Gastrocnemius medialis (tissue), 4 donors: Measurements from ENCODE around the gene DNAH6. TPM values are rescaled to one million over a fixed set of nuclear protein-coding genes. Genes with fewer than 3 reads are reported as not detected.

Experiments
- ATAC-seq, 2 donors: fragments of 150-250 bp; one replicate each; pipeline ENCODE4 v1.9.1; 2016
- DNase-seq, 2 donors: peaks; one replicate each; pipeline ENCODE4 v3.0.0-alpha.2; 2019
- H3K27ac ChIP-seq, 4 donors: fragments of 200-600 bp; sonication (generic); 1 replicate in 1 of 4; 2 replicates in 3 of 4; pipeline ENCODE4 v1.5.1; 2016 to 2018; ENCODE audit warnings: mild to moderate bottlenecking in 2 of 4, moderate library complexity in 1 of 4
- H3K27me3 ChIP-seq, 3 donors: fragments of 200-600 bp; sonication (generic) in 2 of 3; 1 replicate in 1 of 3; 2 replicates in 2 of 3; pipeline versions ENCODE4 v1.5.1 to v1.6.0; 2016 to 2019; ENCODE audit warnings: mild to moderate bottlenecking in 1 of 3, moderate library complexity in 1 of 3
- H3K36me3 ChIP-seq, 2 donors: fragments of 200-600 bp; sonication (generic) in 1 of 2; one replicate each; pipeline ENCODE4 v1.5.1; 2017 to 2018
- H3K4me1 ChIP-seq, 2 donors: fragments of 200-600 bp; sonication (generic) in 1 of 2; one replicate each; pipeline ENCODE4 v1.5.1; 2016 to 2017; ENCODE audit warnings: mild to moderate bottlenecking in 2 of 2
- H3K4me3 ChIP-seq, 4 donors: fragments of 200-600 bp; sonication (generic) in 3 of 4; 1 replicate in 1 of 4; 2 replicates in 3 of 4; pipeline ENCODE4 v1.5.1; 2016 to 2019; ENCODE audit warnings: mild to moderate bottlenecking in 2 of 4
- H3K9me3 ChIP-seq, 3 donors: fragments of 200-600 bp; sonication (generic) in 2 of 3; 1 replicate in 1 of 3; 2 replicates in 2 of 3; pipeline ENCODE4 v1.5.1; 2016 to 2019
- POLR2A ChIP-seq, 2 donors: fragments of 450-650 bp; IDR thresholded peaks; one replicate each; pipeline ENCODE4 v1.6.1; 2017; ENCODE audit warnings: antibody characterized with exemption in 2 of 2, mild to moderate bottlenecking in 2 of 2, moderate library complexity in 2 of 2
- in situ Hi-C, 4 donors: fragments of 200-750 bp; cut with MboI; loops; one replicate each; pipeline versions ENCODE4 v1.15.0 to v1.8.0; 2017; ENCODE audit warnings: low sequenced_read_pairs in 4 of 4
- intact Hi-C: fragments of 100-400 bp; cut with DNase I; formaldehyde crosslinking; loops from one replicate; pipeline ENCODE4 v1.15.1; 2023; ENCODE audit warnings: low total_unique reads
- total RNA-seq, 4 donors: library from RNA; depleted of rRNA; stranded (reverse); fragments of >200 nt; gene quantifications; one replicate each; pipeline versions ENCODE4 v1.1.0 to v1.2.3, GENCODE V29; 2016
- TF ChIP-seq, protein P1 (sequence below), 5 experiments: fragments of 450-650 bp in 3 of 5; fragments of 200-600 bp in 2 of 5; sonication (generic) in 2 of 5; IDR thresholded peaks in 4 of 5; conservative IDR thresholded peaks in 1 of 5; 1 replicate in 4 of 5; 2 replicates in 1 of 5; pipeline ENCODE4 v1.5.1; 2016 to 2019; ENCODE audit warnings: antibody characterized with exemption in 5 of 5, mild to moderate bottlenecking in 3 of 5, moderate library complexity in 3 of 5

DNAH6 gene
- total RNA-seq, 4 donors from 2014 or later: not detected

DNA sequence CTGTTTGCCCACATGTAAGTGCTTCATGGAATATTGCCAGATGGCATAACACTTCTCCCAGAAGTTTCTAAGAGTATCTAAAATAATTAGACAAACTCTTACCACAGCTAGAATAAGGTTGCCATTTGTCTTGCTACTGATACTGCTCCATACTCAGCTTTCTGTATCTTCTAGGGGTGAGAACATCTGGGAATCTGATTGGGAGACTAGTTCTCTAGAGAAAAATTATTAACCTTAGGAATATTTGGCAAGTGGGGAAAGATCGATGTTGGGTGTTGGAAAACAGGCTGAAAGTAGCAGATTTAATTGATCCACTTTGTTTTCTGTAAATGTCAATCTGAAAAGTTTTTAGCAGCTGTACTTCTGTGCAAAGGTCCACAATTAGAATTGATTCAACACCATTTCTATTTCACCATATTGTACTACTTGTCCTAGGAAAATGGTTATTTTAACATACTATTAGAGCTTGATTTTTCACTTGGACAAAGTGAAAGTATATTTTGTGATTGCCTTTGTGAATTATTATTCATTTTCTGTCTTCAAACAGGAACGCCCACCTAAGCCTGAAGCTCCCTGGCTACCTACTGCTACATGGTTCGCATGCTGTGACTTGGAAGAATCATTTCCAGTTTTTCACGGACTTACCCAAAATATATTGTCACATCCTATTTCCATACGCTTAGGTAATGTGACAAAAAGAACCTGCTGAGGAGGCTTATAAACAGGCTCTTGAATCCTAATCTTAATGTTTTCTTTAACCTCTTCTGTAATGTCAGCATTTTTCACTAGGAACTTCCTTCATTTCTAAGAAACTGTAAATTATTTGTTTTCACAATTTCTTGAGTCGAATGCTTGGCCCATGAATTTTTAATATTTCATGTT, 216.8 kb downstream of the DNAH6 start:
- no peaks in the 10 kb centered on the region for H3K4me1 ChIP-seq
- TF ChIP-seq POLR2A (IDR thresholded peaks at IDR 0.05): no peak
- TF ChIP-seq, protein P1, sequence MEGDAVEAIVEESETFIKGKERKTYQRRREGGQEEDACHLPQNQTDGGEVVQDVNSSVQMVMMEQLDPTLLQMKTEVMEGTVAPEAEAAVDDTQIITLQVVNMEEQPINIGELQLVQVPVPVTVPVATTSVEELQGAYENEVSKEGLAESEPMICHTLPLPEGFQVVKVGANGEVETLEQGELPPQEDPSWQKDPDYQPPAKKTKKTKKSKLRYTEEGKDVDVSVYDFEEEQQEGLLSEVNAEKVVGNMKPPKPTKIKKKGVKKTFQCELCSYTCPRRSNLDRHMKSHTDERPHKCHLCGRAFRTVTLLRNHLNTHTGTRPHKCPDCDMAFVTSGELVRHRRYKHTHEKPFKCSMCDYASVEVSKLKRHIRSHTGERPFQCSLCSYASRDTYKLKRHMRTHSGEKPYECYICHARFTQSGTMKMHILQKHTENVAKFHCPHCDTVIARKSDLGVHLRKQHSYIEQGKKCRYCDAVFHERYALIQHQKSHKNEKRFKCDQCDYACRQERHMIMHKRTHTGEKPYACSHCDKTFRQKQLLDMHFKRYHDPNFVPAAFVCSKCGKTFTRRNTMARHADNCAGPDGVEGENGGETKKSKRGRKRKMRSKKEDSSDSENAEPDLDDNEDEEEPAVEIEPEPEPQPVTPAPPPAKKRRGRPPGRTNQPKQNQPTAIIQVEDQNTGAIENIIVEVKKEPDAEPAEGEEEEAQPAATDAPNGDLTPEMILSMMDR (IDR thresholded peaks at IDR 0.05 in 4 of 5, conservative IDR thresholded peaks at IDR 0.05 in 1 of 5): no peak
- intact Hi-C loops (no loop called here), in situ Hi-C loops (no loop called here)
- no peak overlapping the region for H3K27ac ChIP-seq
- no peak for DNase-seq
- H3K4me3 ChIP-seq: no peak overlapping the region
- no peak for ATAC-seq
- no peaks in the 10 kb centered on the region for H3K9me3 ChIP-seq
- no peaks in the 10 kb centered on the region for H3K27me3 ChIP-seq
- no peaks in the 10 kb centered on the region for H3K36me3 ChIP-seq

DNA sequence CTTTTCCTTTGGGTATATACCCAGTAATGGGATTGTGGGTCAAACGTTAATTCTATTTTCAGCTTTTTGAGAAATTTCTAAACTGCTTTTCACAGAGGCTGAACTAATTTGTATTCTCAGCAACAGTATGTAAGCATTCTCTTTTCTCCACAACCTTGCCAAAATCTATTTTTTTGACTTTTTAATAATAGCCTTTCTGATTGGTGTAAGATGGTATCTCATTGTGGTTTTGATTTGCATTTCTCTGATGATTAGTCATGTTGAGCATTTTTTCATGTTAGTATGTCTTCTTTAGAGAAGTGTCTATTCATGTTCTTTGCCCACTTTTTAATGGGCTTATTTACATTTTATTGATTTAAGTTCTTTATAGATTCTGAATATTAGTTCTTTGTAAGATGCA, 219.1 kb downstream of the DNAH6 start:
- Histone ChIP-seq H3K4me1 (no peaks in the 10 kb centered on the region), H3K9me3 (no peaks in the 10 kb centered on the region), H3K4me3 (no peak overlapping the region), H3K27me3 (no peaks in the 10 kb centered on the region), H3K36me3 (no peaks in the 10 kb centered on the region), H3K27ac (no peak overlapping the region)
- DNase-seq (no peak), ATAC-seq (no peak)
- in situ Hi-C loops: no loop called here
- intact Hi-C loops: no loop called here
- TF ChIP-seq, protein P1 (IDR thresholded peaks at IDR 0.05 in 4 of 5, conservative IDR thresholded peaks at IDR 0.05 in 1 of 5): no peak
- no peak for TF ChIP-seq POLR2A (IDR thresholded peaks at IDR 0.05)

DNA sequence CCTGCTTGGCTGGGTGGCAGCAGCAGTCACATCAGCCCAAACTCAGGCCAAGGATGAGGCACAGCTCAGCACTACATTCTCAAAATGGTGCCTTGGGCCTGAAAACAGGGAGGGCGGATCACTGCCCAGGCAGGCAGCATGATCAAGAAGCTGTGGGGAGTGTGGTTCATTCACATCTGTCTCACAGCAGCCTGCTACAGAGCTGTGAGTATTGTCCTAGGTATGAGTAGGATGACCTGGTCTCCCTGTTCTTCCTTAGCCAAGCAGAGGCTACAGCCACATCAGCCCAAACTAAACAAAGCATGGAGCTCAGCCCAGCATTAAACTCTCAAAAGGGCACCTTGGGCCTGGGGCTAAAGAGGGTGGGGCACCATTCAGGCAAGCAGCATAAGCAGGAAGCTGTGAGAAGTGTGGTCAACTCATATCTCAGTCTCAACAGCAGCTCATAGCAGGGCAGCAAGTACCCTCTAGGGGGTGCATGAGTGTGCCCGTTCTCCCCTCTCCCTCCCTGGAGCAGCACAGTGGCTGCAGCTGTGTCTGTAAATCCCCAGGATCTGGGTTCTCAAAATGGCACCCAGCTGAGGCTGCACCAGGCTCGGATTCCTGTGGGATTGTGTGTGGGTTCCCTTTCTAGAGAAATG, 225.0 kb downstream of the DNAH6 start:
- no peak for ATAC-seq
- Histone ChIP-seq H3K27ac (no peak overlapping the region), H3K9me3 (no peaks in the 10 kb centered on the region), H3K36me3 (no peaks in the 10 kb centered on the region), H3K4me3 (no peak overlapping the region), H3K4me1 (no peaks in the 10 kb centered on the region), H3K27me3 (no peaks in the 10 kb centered on the region)
- intact Hi-C loops (no loop called here), in situ Hi-C loops (no loop called here)
- DNase-seq: no peak
- TF ChIP-seq, protein P1 (IDR thresholded peaks at IDR 0.05 in 4 of 5, conservative IDR thresholded peaks at IDR 0.05 in 1 of 5): no peak
- no peak for TF ChIP-seq POLR2A (IDR thresholded peaks at IDR 0.05)

DNA sequence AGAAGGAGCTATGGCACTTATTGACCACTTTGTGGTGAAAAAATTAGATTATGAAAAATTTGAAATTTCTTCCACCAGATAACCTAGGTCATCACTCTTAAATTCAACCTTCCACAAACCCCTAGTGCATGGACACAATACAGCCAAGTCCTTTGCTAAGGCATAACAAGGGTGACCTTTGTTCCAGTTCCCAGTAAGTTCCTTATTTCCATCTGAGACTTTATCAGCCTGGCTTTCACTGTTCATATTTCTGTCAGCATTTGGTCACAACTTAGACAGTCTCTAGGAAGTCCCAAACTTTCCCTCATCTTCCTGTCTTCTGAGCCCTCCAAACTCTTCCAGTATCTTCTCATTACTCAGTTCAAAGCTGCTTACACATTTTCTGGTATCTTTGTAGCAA, 232.0 kb downstream of the DNAH6 start:
- intact Hi-C loops: no loop called here
- Histone ChIP-seq H3K9me3 (no peaks in the 10 kb centered on the region), H3K27me3 (no peaks in the 10 kb centered on the region), H3K27ac (no peak overlapping the region), H3K4me3 (no peak overlapping the region), H3K4me1 (no peaks in the 10 kb centered on the region), H3K36me3 (no peaks in the 10 kb centered on the region)
- no peak for TF ChIP-seq POLR2A (IDR thresholded peaks at IDR 0.05)
- TF ChIP-seq, protein P1 (IDR thresholded peaks at IDR 0.05 in 4 of 5, conservative IDR thresholded peaks at IDR 0.05 in 1 of 5): no peak
- DNase-seq (no peak), ATAC-seq (no peak)
- in situ Hi-C loops: no loop called here
